ENCODE measurements around the gene ANKRD17. TPM values are rescaled to one million over a fixed set of nuclear protein-coding genes. Genes with fewer than 3 reads are reported as not detected.

ANKRD17 gene
- total RNA-seq, 2 experiments from 2014 or later, result 61.6 to 65.0 TPM

- Mint-ChIP-seq H3K9me3 (no peaks in the 10 kb centered on the region), H3K4me1 (peaks cover 3% of the 10 kb centered on the region), H3K27me3 (no peaks in the 10 kb centered on the region), H3K4me3 (no peak overlapping the region), H3K27ac (peak overlapping the region; percentile 9), H3K36me3 (peaks cover 32% of the 10 kb centered on the region)
- no peak for DNase-seq
These were observed 121.5 kb downstream of the ANKRD17 start for GRCh38 chr4:73137121-73137520.

GRCh38 chr4:73133784-73134183, 124.8 kb downstream of the ANKRD17 start:
- Mint-ChIP-seq H3K27me3 (no peaks in the 10 kb centered on the region), H3K36me3 (peaks cover 20% of the 10 kb centered on the region), H3K9me3 (no peaks in the 10 kb centered on the region), H3K27ac (no peak overlapping the region), H3K4me3 (no peak overlapping the region), H3K4me1 (no peaks in the 10 kb centered on the region)
- DNase-seq, result no peak

GRCh38 chr4:73131281-73131680, 127.3 kb downstream of the ANKRD17 start:
- H3K4me3 Mint-ChIP-seq, result no peak overlapping the region
- H3K27me3 Mint-ChIP-seq, result no peaks in the 10 kb centered on the region
- DNase-seq, result no peak
- no peaks in the 10 kb centered on the region for H3K9me3 Mint-ChIP-seq
- no peak overlapping the region for H3K27ac Mint-ChIP-seq
- peaks cover 9% of the 10 kb centered on the region for H3K4me1 Mint-ChIP-seq
- H3K36me3 Mint-ChIP-seq, result peaks cover 19% of the 10 kb centered on the region

- no peak for DNase-seq
- H3K4me3 Mint-ChIP-seq, result no peak overlapping the region
- peaks cover 21% of the 10 kb centered on the region for H3K36me3 Mint-ChIP-seq
- H3K27me3 Mint-ChIP-seq, result no peaks in the 10 kb centered on the region
- H3K4me1 Mint-ChIP-seq, result peaks cover 13% of the 10 kb centered on the region
- no peak overlapping the region for H3K27ac Mint-ChIP-seq
- no peaks in the 10 kb centered on the region for H3K9me3 Mint-ChIP-seq
These were observed 129.3 kb downstream of the ANKRD17 start for GRCh38 chr4:73129319-73129718.

GRCh38 chr4:73127839-73128453, 130.7 kb downstream of the ANKRD17 start:
- no peak overlapping the region for H3K4me3 Mint-ChIP-seq
- H3K27me3 Mint-ChIP-seq, result no peaks in the 10 kb centered on the region
- H3K27ac Mint-ChIP-seq, result peak overlapping the region; percentile 73
- H3K9me3 Mint-ChIP-seq, result no peaks in the 10 kb centered on the region
- no peak for DNase-seq
- H3K4me1 Mint-ChIP-seq, result peaks cover 13% of the 10 kb centered on the region
- H3K36me3 Mint-ChIP-seq, result peaks cover 18% of the 10 kb centered on the region

GRCh38 chr4:73109493-73109892, 149.1 kb downstream of the ANKRD17 start:
- Mint-ChIP-seq H3K9me3 (no peaks in the 10 kb centered on the region), H3K4me3 (no peak overlapping the region), H3K27ac (no peak overlapping the region), H3K4me1 (peaks cover 17% of the 10 kb centered on the region), H3K27me3 (no peaks in the 10 kb centered on the region), H3K36me3 (peaks cover 20% of the 10 kb centered on the region)
- no peak for DNase-seq

GRCh38 chr4:73104695-73105094, 153.9 kb downstream of the ANKRD17 start:
- H3K36me3 Mint-ChIP-seq, result peaks cover 24% of the 10 kb centered on the region
- H3K27me3 Mint-ChIP-seq, result no peaks in the 10 kb centered on the region
- H3K4me3 Mint-ChIP-seq, result no peak overlapping the region
- peaks cover 20% of the 10 kb centered on the region for H3K4me1 Mint-ChIP-seq
- H3K27ac Mint-ChIP-seq, result no peak overlapping the region
- no peaks in the 10 kb centered on the region for H3K9me3 Mint-ChIP-seq
- DNase-seq, result no peak

GRCh38 chr4:73103799-73104503, 154.6 kb downstream of the ANKRD17 start:
- Mint-ChIP-seq H3K9me3 (no peaks in the 10 kb centered on the region), H3K27ac (peak overlapping the region; percentile 70), H3K36me3 (peaks cover 29% of the 10 kb centered on the region), H3K27me3 (no peaks in the 10 kb centered on the region), H3K4me1 (peaks cover 20% of the 10 kb centered on the region), H3K4me3 (peak overlapping the region; percentile 30)
- no peak for DNase-seq

GRCh38 chr4:73099143-73099542, 159.5 kb downstream of the ANKRD17 start:
- H3K4me1 Mint-ChIP-seq, result peaks cover 2% of the 10 kb centered on the region
- no peaks in the 10 kb centered on the region for H3K9me3 Mint-ChIP-seq
- peaks cover 17% of the 10 kb centered on the region for H3K36me3 Mint-ChIP-seq
- no peak for DNase-seq
- no peaks in the 10 kb centered on the region for H3K27me3 Mint-ChIP-seq
- no peak overlapping the region for H3K4me3 Mint-ChIP-seq
- peak overlapping the region; percentile 42 for H3K27ac Mint-ChIP-seq

GRCh38 chr4:73098713-73099112, 159.9 kb downstream of the ANKRD17 start:
- peak overlapping the region; percentile 34 for H3K27ac Mint-ChIP-seq
- DNase-seq, result no peak
- H3K9me3 Mint-ChIP-seq, result no peaks in the 10 kb centered on the region
- no peaks in the 10 kb centered on the region for H3K27me3 Mint-ChIP-seq
- H3K36me3 Mint-ChIP-seq, result peaks cover 16% of the 10 kb centered on the region
- no peak overlapping the region for H3K4me3 Mint-ChIP-seq
- H3K4me1 Mint-ChIP-seq, result no peaks in the 10 kb centered on the region

- Mint-ChIP-seq H3K27me3 (no peaks in the 10 kb centered on the region), H3K9me3 (no peaks in the 10 kb centered on the region), H3K4me1 (no peaks in the 10 kb centered on the region), H3K36me3 (peaks cover 16% of the 10 kb centered on the region), H3K27ac (no peak overlapping the region), H3K4me3 (no peak overlapping the region)
- no peak for DNase-seq
These were observed 160.6 kb downstream of the ANKRD17 start for GRCh38 chr4:73098016-73098415.

GRCh38 chr4:73092868-73093267, 165.7 kb downstream of the ANKRD17 start:
- Mint-ChIP-seq H3K4me1 (peaks cover 2% of the 10 kb centered on the region), H3K9me3 (no peaks in the 10 kb centered on the region), H3K27me3 (no peaks in the 10 kb centered on the region), H3K4me3 (no peak overlapping the region), H3K27ac (no peak overlapping the region), H3K36me3 (peaks cover 20% of the 10 kb centered on the region)
- DNase-seq, result no peak

GRCh38 chr4:73090738-73091137, 167.9 kb downstream of the ANKRD17 start:
- peaks cover 28% of the 10 kb centered on the region for H3K36me3 Mint-ChIP-seq
- no peak overlapping the region for H3K4me3 Mint-ChIP-seq
- H3K9me3 Mint-ChIP-seq, result peaks cover 2% of the 10 kb centered on the region
- no peaks in the 10 kb centered on the region for H3K27me3 Mint-ChIP-seq
- peak overlapping the region; percentile 6 for H3K27ac Mint-ChIP-seq
- no peak for DNase-seq
- H3K4me1 Mint-ChIP-seq, result peaks cover 14% of the 10 kb centered on the region

GRCh38 chr4:73087871-73088270, 170.7 kb downstream of the ANKRD17 start:
- Mint-ChIP-seq H3K36me3 (peaks cover 30% of the 10 kb centered on the region), H3K27me3 (no peaks in the 10 kb centered on the region), H3K27ac (no peak overlapping the region), H3K9me3 (peaks cover 2% of the 10 kb centered on the region), H3K4me1 (peaks cover 14% of the 10 kb centered on the region), H3K4me3 (no peak overlapping the region)
- DNase-seq, result no peak

GRCh38 chr4:73086095-73086868, 172.3 kb downstream of the ANKRD17 start:
- no peak for DNase-seq
- Mint-ChIP-seq H3K27ac (no peak overlapping the region), H3K36me3 (peaks cover 29% of the 10 kb centered on the region), H3K9me3 (peaks cover 2% of the 10 kb centered on the region), H3K4me1 (peaks cover 14% of the 10 kb centered on the region), H3K4me3 (peak overlapping the region; percentile 40), H3K27me3 (no peaks in the 10 kb centered on the region)

All from activated naive CD8-positive, alpha-beta T cell treated with anti-CD3 and anti-CD28 coated beads for 36 hours (primary cell).